NB4 (cell line): ENCODE measurements around the gene CFAP58.

Experiments used
- CTCF ChIP-seq: IDR thresholded peaks from one replicate; pipeline ENCODE4 v1.5.1; 2012; ENCODE audit warnings: low read depth, low read length
- MAX ChIP-seq: IDR thresholded peaks from 2 replicates; pipeline ENCODE4 v1.6.1; 2011; ENCODE audit warnings: low read depth, low read length
- MYC ChIP-seq: IDR thresholded peaks from 2 replicates; pipeline ENCODE4 v1.6.1; 2011; ENCODE audit warnings: low read depth, low read length
- POLR2A ChIP-seq: IDR thresholded peaks from 2 replicates; pipeline ENCODE4 v1.6.1; 2011; ENCODE audit warnings: mild to moderate bottlenecking; ENCODE audit not compliant: insufficient read length; ENCODE audit errors: extremely low read depth

GRCh38 chr10:104337521-104337984 lies 16.1 kb upstream of the CFAP58 start:
- TF ChIP-seq CTCF (no peak), POLR2A (no peak), MAX (no peak), MYC (peak; percentile 34; the same call in 1 of the 2 replicates)
